Left forelimb (tissue), 1 donor: ENCODE results near the gene KPNB1.

Source experiments
- DNase-seq: peaks from one replicate; pipeline ENCODE4 v3.0.0-alpha.2; 2018; ENCODE audit warnings: low spot score

Gene KPNB1

GRCh38 chr17:47711366-47712099 lies 61.8 kb downstream of the KPNB1 start:
- DNase-seq = no peak

DNA sequence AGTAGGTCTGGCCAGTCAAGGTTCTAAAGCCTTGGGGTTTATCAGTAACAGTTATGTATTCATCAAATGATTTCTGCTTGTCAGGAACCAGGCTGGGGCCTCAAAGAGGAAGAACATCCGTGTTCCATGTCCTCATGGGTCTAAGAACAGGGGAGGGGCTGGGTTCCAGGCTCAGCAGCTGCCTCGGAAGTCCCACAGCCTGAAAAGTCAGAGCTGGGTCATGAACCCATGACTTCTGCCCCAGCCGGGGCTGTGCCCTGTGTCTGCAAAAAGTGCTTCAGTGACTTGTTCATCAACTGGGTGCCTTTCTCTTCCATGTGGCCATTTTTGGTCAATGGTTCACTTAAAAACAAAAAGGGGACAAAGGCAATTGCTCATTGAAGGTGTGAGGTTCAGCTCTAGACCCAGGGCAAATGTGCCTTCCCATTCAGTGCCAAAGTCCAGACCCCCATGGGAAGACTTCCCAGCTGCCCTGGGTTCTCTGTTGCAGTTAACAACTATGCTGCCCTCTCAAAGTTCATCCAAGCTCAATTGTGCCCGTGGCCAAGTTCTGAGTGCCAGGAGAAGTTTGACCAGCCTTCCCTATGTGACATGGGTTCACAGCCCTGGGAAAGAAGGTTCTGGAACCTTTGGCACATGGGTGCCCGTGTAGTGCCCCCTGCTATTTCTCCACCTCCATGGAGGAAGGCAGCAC lies 62.8 kb downstream of the KPNB1 start:
- DNase-seq = no peak

DNA sequence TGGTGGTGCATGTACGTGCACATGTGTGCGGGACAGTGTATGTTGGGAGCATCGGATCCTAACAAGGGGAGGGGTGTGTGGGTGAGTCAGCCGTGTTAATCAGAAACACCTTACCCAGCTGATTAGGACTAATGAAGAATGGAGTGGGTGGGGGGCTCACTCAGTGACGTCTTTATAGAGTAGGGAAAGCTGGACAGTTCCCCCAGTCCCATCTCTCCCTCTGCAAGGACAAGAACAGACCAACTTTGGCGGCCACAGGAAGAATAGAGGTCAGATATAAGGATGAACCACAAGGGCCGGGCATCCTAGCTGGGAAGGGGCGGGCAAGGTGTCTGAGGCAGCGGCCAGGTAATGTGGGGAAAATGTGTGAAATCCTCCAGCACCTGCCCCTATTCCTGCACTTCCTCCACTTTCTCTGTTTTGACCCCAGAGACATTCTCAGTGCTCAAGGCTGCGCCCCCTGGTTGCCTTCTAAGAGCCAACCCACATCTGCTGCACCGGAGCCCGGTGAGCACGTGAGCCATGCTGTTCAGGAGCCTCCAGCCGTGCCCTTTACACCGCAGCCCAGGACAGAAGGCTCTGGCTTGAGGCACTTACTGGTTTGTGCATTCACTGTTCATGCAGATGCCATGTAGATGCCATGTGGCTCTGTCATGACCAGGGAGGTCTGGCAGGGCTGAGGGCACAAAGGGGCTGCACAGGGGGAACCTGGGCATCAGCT lies 64.4 kb downstream of the KPNB1 start:
- DNase-seq = no peak

DNA sequence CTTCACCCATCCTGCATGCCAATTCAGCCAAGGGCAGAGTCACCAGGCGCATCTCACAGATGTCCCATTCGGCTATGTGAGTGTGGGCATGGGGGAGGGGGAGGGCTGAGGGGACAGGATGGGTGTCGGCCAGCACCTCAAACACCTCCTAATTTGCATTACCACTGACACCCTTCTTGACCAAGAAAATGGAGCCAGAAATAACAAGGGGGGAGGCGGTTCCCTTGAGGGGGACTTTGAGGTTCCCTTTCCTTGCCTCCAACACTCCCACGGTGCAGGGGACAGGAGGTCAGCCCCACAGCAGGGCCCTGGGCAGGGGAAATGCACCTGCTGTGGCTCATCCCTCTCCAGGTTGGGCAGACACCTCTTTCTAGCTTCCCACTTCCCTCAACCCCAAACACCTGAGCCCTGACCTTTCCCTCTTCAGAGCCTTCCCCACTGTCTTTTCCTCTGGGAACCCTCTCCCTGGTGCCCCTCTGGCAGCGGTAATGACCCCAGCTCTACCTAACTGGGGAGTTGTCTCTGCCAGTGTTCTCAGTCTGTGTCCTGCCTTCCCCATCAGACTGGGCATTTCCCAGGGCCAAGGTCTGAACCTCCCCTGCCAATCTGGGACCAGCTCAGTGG lies 65.2 kb downstream of the KPNB1 start:
- no peak for DNase-seq

- no peak for DNase-seq
These were observed 66.1 kb downstream of the KPNB1 start for GRCh38 chr17:47715669-47716325.

- DNase-seq = no peak
These were observed 66.7 kb downstream of the KPNB1 start for GRCh38 chr17:47716375-47716774.

GRCh38 chr17:47717261-47717697 lies 67.6 kb downstream of the KPNB1 start:
- no peak for DNase-seq

GRCh38 chr17:47717979-47718621 lies 68.4 kb downstream of the KPNB1 start:
- no peak for DNase-seq

DNA sequence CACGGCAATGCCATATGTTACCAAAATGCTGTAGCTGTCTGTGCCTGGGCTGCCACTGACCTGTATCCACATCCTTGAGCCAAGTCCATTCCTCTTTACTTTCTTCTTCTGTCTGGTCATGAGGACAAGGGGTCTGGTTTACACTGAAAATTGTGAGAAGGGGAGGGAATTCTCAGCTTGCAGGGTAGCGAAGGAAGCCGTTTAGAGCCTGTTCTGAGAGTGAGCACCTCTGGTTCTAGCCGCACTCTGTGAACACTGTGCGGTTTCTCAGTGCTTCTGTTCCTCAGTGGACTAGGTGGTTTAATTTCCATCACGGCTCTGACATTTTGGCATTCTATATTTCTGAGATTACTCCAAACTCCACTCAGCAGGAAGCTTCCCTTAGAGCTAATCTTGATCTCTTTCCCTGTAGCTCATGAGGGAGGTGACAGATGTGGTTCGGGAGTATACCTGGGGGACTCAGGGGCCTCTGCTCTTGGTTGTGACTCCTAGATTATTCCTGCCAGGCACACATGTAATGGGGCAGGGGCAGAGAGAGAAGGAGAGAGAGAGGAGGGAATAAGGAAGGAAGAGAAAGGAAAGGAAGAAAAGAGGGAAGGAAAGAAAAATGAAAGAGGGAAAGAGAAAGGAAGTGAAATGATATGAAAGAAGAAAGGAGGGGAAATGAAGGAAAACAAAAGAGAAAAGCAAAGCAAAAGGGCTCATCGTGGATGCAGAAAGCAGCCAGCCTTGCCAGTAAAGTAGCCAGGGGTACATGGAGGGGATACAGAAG lies 69.1 kb downstream of the KPNB1 start:
- DNase-seq = no peak

DNA sequence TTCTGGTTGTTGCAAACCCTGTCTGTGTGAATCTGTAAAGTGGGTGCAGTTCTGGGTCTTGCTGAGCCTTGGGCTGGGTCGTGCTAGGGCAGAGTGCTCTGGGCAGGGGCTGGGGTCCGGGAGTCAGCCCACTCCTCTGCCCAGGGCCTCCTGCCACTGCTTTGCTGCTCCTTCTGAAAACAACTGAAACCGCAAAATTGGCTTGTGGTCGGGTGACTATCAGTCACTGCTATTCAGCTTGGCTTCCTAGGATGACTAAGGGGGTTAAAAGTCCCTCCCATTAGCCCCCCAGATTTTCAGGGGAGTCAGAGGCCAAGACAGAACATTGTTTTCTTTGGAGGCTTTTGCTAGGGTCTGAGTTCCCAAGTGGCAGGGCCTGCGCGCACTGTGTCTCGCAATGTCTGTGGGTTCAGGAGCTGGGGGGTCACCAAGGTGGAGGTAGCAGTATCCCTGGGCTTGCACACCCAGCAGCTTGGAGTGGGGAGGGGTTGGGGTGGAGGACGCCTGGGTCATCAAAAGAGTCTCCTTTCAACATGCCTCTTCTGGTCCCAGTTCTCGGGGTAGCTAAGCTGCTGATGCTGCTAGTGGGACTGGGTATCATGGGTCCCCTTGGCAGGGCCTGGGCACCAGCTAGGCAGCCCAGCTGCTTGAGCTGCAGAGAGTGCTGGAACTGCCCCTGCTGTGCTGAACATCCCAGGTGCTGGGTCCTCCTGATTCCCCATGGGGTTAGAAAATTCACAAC lies 69.9 kb downstream of the KPNB1 start:
- no peak for DNase-seq

DNA sequence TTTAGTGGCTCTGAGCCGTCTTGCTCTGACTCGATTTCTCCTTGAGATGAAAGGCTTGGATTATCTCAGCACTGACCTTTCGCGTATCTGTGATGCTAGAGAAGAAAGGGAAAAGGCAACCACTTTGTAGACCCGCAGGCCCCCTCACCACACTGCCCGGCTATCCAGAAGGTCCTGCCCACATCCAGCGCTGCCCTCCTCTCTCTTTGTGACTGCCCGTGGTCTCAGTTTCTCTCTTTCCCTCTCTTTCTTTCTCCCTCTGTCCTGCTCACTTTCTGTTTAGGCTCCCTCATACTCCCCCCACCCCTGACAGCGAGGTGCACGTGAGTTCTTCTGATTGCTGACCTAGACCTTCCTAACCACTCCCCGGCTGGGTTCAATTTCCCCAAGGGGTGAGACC lies 70.5 kb downstream of the KPNB1 start:
- DNase-seq = no peak

GRCh38 chr17:47720754-47721533 lies 71.2 kb downstream of the KPNB1 start:
- no peak for DNase-seq

GRCh38 chr17:47721725-47722124 lies 72.0 kb downstream of the KPNB1 start:
- no peak for DNase-seq

DNA sequence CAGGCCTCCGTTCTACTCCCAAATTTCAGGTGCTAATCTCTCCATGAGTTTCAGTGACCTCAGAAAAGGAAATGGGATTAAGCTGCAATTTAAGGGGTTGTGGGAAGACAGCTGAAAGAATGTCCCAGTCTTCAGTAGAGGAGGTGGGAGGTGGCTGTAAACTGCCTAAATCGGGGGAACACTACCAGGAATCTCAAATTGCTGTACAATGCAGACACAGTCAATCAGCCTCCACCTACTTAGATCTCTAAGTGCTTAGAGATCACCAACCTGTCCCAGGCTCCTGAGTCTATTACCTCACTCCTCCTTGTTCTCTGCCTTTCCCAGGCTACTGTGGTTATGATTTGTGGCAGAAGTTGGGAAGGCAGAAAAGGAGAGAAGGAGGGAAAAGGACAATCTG lies 75.0 kb downstream of the KPNB1 start:
- no peak for DNase-seq

- no peak for DNase-seq
These were observed 75.9 kb downstream of the KPNB1 start for GRCh38 chr17:47725446-47726111.

- DNase-seq = peak; percentile 36
These were observed 77.3 kb downstream of the KPNB1 start for GRCh38 chr17:47726796-47727703.

- DNase-seq = peak; percentile 31
These were observed 78.0 kb downstream of the KPNB1 start for GRCh38 chr17:47727704-47728036.
